ENCODE measurements around the gene GGA2.

DNA sequence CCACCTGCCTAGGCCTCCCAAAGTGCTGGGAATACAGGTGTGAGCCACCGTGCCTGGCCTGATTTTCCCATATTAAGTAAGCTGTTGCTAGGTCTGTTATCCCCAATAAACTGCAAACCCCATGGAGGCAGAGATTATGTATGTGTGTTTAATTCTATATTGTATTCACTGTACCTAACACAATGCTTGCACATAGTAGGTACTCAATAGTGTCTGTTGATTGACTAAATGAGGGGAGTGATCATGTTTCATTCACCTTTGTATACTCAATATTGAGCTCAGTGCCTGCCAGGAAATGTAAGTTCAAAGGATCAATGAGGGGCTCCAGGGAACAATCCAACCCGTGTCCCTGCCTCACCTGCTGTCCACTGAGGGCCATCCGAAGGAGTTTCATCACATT is 14.6 kb upstream of the GGA2 start:
- TF ChIP-seq POLR2A (IDR thresholded peaks at IDR 0.05): no peak
- TF ChIP-seq, protein P1, sequence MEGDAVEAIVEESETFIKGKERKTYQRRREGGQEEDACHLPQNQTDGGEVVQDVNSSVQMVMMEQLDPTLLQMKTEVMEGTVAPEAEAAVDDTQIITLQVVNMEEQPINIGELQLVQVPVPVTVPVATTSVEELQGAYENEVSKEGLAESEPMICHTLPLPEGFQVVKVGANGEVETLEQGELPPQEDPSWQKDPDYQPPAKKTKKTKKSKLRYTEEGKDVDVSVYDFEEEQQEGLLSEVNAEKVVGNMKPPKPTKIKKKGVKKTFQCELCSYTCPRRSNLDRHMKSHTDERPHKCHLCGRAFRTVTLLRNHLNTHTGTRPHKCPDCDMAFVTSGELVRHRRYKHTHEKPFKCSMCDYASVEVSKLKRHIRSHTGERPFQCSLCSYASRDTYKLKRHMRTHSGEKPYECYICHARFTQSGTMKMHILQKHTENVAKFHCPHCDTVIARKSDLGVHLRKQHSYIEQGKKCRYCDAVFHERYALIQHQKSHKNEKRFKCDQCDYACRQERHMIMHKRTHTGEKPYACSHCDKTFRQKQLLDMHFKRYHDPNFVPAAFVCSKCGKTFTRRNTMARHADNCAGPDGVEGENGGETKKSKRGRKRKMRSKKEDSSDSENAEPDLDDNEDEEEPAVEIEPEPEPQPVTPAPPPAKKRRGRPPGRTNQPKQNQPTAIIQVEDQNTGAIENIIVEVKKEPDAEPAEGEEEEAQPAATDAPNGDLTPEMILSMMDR (IDR thresholded peaks at IDR 0.05): no peak
